HK-2 (cell line): Measurements from ENCODE around the gene DIPK1A.

ENCODE experiments used
- DNase-seq: peaks from one replicate; pipeline ENCODE4 v3.0.0-alpha.2; 2018; ENCODE audit not compliant: unreplicated experiment

The DIPK1A gene

GRCh38 chr1:92803140-92803887 lies 157.9 kb downstream of the DIPK1A start:
- no peak for DNase-seq

- DNase-seq, result no peak
These were observed 163.3 kb downstream of the DIPK1A start for GRCh38 chr1:92797961-92798360.

- no peak for DNase-seq
These were observed 164.0 kb downstream of the DIPK1A start for GRCh38 chr1:92797297-92797696.

- DNase-seq, result no peak
These were observed 166.1 kb downstream of the DIPK1A start for GRCh38 chr1:92795166-92795565.

- DNase-seq, result no peak
These were observed 168.9 kb downstream of the DIPK1A start for GRCh38 chr1:92792340-92792782.
